Activated CD4-positive, alpha-beta memory T cell treated with anti-CD3 and anti-CD28 coated beads for 36 hours (primary cell): ENCODE results near the gene FMN1. TPM values are rescaled to one million over a fixed set of nuclear protein-coding genes. Genes with fewer than 3 reads are reported as not detected.

ENCODE experiments used
- CTCF ChIA-PET: fragments of 350-600 bp; sonication (Branson Sonifier 250); formaldehyde crosslinking; loops from one replicate; lab custom pipeline; 2021; ENCODE audit warnings: antibody characterized with exemption, inconsistent platforms; lab: Charles Lee
- POLR2A ChIA-PET: fragments of 350-600 bp; sonication (Branson Sonifier 250); formaldehyde crosslinking; loops from one replicate; lab custom pipeline; 2021; ENCODE audit warnings: antibody characterized with exemption; lab: Charles Lee
- DNase-seq: peaks from one replicate; pipeline ENCODE4 v3.0.0-alpha.2; 2020
- H3K27ac Mint-ChIP-seq: one replicate; pipeline ENCODE4 v1.8.0; 2021; ENCODE audit warnings: mixed read lengths
- H3K27me3 Mint-ChIP-seq: one replicate; pipeline ENCODE4 v1.8.0; 2021; ENCODE audit warnings: mixed read lengths
- H3K36me3 Mint-ChIP-seq: one replicate; pipeline ENCODE4 v1.8.0; 2021; ENCODE audit warnings: mixed read lengths
- H3K4me1 Mint-ChIP-seq: one replicate; pipeline ENCODE4 v1.8.0; 2021; ENCODE audit warnings: low read depth, mixed read lengths
- H3K4me3 Mint-ChIP-seq: one replicate; pipeline ENCODE4 v1.8.0; 2021; ENCODE audit warnings: mild to moderate bottlenecking, mixed read lengths
- H3K9me3 Mint-ChIP-seq: one replicate; pipeline ENCODE4 v1.8.0; 2021; ENCODE audit warnings: mixed read lengths
- intact Hi-C: fragments of 100-400 bp; cut with micrococcal nuclease; formaldehyde crosslinking; loops from one replicate; pipeline ENCODE4 v1.15.1; 2023
- total RNA-seq, 2 experiments: library from RNA; stranded (reverse); gene quantifications; one replicate each; pipeline ENCODE4 v1.2.3, GENCODE V29; 2021

Gene FMN1
- total RNA-seq, 2 experiments from 2014 or later: 0.05 TPM; not detected in 1

DNA sequence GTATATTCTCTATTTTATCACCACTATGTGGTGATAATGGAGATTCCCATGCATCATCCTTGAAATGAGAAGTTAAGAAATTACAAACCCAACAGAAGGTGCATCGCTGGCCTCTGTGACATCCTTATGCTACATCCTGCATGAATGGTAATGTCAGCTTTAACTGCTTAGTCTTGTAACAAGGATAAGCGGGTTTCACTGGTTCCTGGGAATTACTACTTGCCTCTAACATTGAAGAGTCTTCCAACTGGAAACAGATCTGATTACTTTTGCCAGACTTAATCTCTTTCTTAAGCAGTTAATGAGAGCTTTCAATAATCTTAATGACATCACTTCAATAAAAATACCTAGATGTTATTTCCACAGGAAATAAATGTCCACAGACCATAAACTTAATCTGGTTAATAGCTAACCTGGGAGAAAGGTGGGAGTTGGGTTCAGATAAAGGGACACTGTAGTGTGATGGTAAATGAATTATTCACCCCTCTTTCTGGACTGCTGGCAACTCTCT, 44.0 kb downstream of the FMN1 start:
- Mint-ChIP-seq H3K9me3 (no peaks in the 10 kb centered on the region), H3K27me3 (peaks cover 8% of the 10 kb centered on the region), H3K27ac (no peak overlapping the region), H3K4me1 (peaks cover 8% of the 10 kb centered on the region), H3K4me3 (no peak overlapping the region), H3K36me3 (no peaks in the 10 kb centered on the region)
- intact Hi-C loops: no loop called here
- no peak for DNase-seq
- ChIA-PET POLR2A (no interaction called here), CTCF (no interaction called here)

DNA sequence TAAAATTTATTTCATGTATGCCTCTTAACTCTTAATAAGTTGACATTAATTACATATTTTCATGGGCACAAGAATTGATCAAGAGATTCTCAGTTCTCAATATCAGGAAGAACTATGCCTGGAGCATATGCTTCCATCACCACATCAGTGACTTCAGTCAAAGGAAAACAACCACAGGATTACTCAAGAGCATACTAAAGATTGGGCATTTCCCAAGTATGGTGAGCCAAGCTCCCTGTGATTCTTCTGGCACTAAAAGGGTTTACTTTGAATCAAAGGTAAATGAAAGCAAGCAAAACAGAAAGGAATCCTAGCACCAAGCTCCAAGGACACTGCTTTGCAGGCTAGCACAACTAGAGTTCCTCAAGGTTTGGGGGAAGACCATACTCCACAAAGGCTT, 44.6 kb downstream of the FMN1 start:
- ChIA-PET POLR2A (no interaction called here), CTCF (no interaction called here)
- no peaks in the 10 kb centered on the region for H3K36me3 Mint-ChIP-seq
- H3K27me3 Mint-ChIP-seq: peaks cover 6% of the 10 kb centered on the region
- intact Hi-C loops: no loop called here
- H3K4me1 Mint-ChIP-seq: peaks cover 8% of the 10 kb centered on the region
- H3K27ac Mint-ChIP-seq: no peak overlapping the region
- H3K4me3 Mint-ChIP-seq: no peak overlapping the region
- no peaks in the 10 kb centered on the region for H3K9me3 Mint-ChIP-seq
- no peak for DNase-seq

DNA sequence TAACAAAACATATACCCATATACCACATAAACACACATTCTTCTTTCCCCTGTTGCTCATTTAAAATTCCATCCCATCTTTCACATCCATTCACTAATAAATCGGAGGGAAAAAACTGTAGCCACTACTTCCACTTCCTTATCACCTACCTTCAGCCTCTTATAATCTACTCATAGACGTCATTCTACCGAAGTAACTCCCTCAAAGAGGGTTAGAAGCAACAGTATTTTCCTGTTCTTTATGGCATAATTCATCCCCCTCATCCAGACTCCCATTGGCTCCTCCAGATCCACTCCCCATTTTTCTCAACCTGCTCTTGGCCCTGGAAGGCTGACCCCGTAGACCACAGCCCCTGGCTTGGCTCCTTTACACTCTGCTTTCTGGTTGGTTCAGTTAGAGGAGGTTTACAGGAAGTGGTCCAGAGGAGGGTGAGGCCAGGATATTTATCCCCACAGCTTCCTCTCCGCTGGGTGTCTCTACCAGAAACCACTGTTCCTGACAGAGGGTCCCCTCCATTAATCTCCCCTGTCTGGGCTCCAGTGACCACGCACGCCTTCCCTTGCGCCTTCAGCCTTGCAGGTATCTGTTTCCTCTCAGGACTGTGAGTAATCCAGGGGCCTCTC, 46.3 kb downstream of the FMN1 start:
- POLR2A ChIA-PET: no interaction called here

DNA sequence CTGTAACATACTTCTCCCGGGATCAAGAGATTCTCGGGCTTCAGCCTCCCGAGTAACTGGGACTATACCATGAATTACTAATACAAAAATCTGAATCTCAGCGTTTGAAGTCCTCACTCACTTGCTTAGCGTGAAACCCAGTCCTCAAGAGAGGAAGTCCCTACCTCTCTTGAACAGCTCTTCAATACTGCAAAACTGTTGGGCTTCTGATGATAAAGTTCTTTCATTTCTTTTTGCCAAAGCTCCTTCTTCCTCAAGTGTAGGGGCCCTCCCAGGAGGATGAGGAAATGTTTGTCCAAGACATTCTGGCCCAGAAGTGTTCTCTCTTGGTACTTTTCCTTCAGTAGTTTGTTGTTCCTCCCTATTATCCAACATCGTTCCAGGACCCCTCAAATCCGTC, 48.5 kb downstream of the FMN1 start:
- Mint-ChIP-seq H3K27me3 (peaks cover 5% of the 10 kb centered on the region), H3K4me1 (peaks cover 8% of the 10 kb centered on the region), H3K9me3 (no peaks in the 10 kb centered on the region), H3K36me3 (no peaks in the 10 kb centered on the region), H3K27ac (no peak overlapping the region), H3K4me3 (no peak overlapping the region)
- CTCF ChIA-PET: interaction anchor here (0.6 to 0.7 kb wide), 3 partner anchors 95 to 554 kb away, joined by 3 to 4 read pairs (median 4); no protein-coding TSS in a partner anchor
- DNase-seq: no peak
- intact Hi-C loops: no loop called here
- POLR2A ChIA-PET: no interaction called here

More for the DNA sequence above, 46.3 kb downstream of the FMN1 start:
- H3K4me3 Mint-ChIP-seq: no peak overlapping the region
- H3K36me3 Mint-ChIP-seq: no peaks in the 10 kb centered on the region
- DNase-seq: no peak
- peaks cover 8% of the 10 kb centered on the region for H3K4me1 Mint-ChIP-seq
- peaks cover 5% of the 10 kb centered on the region for H3K27me3 Mint-ChIP-seq
- intact Hi-C loops: no loop called here
- H3K27ac Mint-ChIP-seq: no peak overlapping the region
- CTCF ChIA-PET: no interaction called here
- no peaks in the 10 kb centered on the region for H3K9me3 Mint-ChIP-seq

DNA sequence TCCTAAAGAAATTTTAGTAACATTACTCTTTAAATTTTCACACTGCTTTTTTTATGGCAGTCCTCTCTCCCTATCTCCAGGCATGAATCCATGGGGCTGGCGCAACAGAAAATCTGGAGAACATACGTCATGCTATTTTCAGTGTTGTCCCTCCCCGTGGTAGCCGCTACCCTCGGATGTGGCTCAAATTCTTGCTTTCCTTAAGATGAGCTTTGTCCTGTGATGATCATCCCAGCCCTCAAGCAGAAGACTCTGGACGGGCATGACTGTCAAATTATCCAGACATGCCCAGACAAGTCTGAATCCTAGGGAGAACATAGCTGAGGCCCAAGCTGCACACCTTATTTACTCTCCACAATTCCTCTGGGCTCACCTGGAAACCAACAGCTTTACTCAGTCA, 49.1 kb downstream of the FMN1 start:
- DNase-seq: no peak
- Mint-ChIP-seq H3K36me3 (no peaks in the 10 kb centered on the region), H3K9me3 (no peaks in the 10 kb centered on the region), H3K4me1 (peaks cover 8% of the 10 kb centered on the region), H3K27ac (no peak overlapping the region), H3K27me3 (peaks cover 5% of the 10 kb centered on the region), H3K4me3 (no peak overlapping the region)
- ChIA-PET POLR2A (no interaction called here), CTCF (interaction anchor here (0.6 to 0.7 kb wide), 3 partner anchors 96 to 555 kb away, joined by 3 to 4 read pairs (median 4); no protein-coding TSS in a partner anchor)
- intact Hi-C loops: no loop called here

DNA sequence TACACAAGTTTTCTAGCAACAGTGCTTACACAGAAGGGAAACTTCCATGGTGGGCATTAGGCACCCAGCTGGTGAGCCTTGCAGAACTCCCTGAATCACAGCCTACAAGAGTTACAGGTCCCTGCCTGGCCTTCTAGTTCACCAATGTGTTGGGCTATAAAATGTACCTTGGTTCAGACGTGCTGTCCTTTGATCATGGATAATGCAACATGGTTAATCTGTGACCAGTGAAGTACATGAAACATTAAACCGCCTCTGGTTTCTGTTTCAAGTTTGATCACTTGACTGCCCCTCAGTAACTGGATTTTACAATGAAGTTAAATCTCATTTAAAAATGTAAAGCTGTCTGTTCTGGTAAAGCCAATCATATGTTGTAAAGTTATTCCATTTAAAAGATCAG, 51.8 kb downstream of the FMN1 start:
- Mint-ChIP-seq H3K9me3 (no peaks in the 10 kb centered on the region), H3K4me1 (no peaks in the 10 kb centered on the region), H3K36me3 (no peaks in the 10 kb centered on the region), H3K27me3 (peaks cover 5% of the 10 kb centered on the region), H3K4me3 (no peak overlapping the region), H3K27ac (no peak overlapping the region)
- CTCF ChIA-PET: no interaction called here
- DNase-seq: no peak
- POLR2A ChIA-PET: no interaction called here
- intact Hi-C loops: no loop called here

DNA sequence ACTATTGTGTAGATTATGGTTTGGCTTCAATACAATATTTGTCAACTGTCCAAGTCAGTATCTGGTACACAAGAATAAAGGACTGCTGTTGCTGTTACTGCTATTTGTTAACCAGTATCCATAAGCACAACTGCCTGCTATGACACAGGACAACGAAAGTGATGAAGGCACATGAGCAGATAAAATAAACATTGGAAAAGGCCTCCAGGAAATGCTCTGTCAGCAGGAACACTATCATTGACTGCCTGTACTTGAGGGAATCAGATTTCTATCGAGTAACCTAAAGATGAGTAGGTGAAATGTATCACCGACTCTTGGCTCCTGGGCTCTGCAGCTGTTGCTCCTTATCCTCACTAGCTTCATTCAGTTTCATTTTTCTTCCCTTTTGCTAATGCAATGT, 56.5 kb downstream of the FMN1 start:
- H3K36me3 Mint-ChIP-seq: no peaks in the 10 kb centered on the region
- H3K9me3 Mint-ChIP-seq: no peaks in the 10 kb centered on the region
- intact Hi-C loops: no loop called here
- no peak overlapping the region for H3K27ac Mint-ChIP-seq
- no peaks in the 10 kb centered on the region for H3K4me1 Mint-ChIP-seq
- no peak overlapping the region for H3K4me3 Mint-ChIP-seq
- POLR2A ChIA-PET: no interaction called here
- CTCF ChIA-PET: interaction anchor here (0.8 kb wide), 1 partner anchor 475 kb away, joined by 3 read pairs; no protein-coding TSS in a partner anchor
- DNase-seq: no peak
- no peaks in the 10 kb centered on the region for H3K27me3 Mint-ChIP-seq

DNA sequence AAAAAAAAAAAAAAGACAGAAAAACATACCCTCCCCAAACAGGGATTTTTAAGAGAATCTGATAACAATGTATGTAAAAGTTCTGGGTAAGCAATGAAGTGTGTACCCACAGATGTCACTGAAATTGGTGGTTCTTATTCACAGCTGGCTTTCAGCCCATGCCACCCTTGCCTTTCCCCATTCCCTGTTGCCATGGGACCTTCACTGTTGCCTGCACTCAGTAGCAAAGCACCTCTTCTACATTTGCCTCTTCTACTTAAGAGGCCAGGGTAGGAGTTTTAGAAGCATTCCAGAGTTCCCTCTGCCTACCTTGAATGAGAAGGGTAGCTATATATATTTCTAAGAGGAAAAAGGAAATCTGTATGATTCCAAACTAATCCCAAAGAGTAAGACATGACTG, 57.4 kb downstream of the FMN1 start:
- CTCF ChIA-PET: interaction anchor here (0.6 kb wide), 1 partner anchor 43 kb away, joined by 3 read pairs; no protein-coding TSS in a partner anchor
- H3K27me3 Mint-ChIP-seq: no peaks in the 10 kb centered on the region

DNA sequence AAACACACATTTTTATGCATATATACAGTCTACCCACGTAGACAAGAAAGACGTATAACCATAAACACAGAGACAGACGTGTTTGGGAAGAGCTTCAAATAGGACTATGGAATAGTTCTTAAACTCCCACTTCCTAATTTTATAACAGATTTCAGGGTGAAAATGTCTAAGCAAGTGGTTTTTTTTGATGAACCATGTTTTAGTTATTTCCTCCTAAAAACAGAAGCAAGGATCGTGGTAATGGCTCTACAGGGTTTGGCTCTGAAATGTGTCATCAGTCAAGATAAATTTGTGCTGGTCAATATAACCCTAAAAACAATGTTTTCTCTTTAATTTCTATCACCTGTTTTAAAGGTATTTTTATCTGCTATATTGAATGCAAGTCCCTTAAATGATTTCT, 58.2 kb downstream of the FMN1 start:
- POLR2A ChIA-PET: no interaction called here
- CTCF ChIA-PET: no interaction called here
- DNase-seq: no peak
- H3K36me3 Mint-ChIP-seq: no peaks in the 10 kb centered on the region
- no peaks in the 10 kb centered on the region for H3K9me3 Mint-ChIP-seq
- H3K4me1 Mint-ChIP-seq: no peaks in the 10 kb centered on the region
- no peak overlapping the region for H3K27ac Mint-ChIP-seq
- intact Hi-C loops: no loop called here
- H3K4me3 Mint-ChIP-seq: no peak overlapping the region
- H3K27me3 Mint-ChIP-seq: no peaks in the 10 kb centered on the region

More for the DNA sequence above, 57.4 kb downstream of the FMN1 start:
- no peaks in the 10 kb centered on the region for H3K4me1 Mint-ChIP-seq
- DNase-seq: no peak
- H3K36me3 Mint-ChIP-seq: no peaks in the 10 kb centered on the region
- no peak overlapping the region for H3K4me3 Mint-ChIP-seq
- H3K9me3 Mint-ChIP-seq: no peaks in the 10 kb centered on the region
- POLR2A ChIA-PET: no interaction called here
- no peak overlapping the region for H3K27ac Mint-ChIP-seq
- intact Hi-C loops: no loop called here

DNA sequence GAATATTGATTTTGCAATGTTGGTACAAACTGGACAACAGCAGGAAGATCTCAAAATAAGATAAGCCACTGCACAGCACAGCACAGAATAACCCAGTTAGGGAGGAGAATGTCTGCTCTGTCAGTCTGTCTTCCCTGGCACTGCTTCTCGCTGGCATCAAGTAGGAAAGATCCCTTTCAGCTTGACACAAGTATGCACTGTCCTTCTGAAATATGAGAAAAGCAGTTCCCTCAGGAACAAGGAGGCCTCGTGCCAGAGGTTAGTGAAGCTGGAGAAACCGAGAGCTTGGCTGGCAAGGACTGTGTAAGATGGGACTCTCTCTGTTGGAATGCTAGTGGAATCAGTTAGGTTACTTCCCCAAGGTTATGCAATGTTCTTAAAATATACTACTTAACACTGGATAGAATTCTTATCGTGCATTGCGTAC, 59.1 kb downstream of the FMN1 start:
- CTCF ChIA-PET: no interaction called here
- no peak overlapping the region for H3K4me3 Mint-ChIP-seq

DNA sequence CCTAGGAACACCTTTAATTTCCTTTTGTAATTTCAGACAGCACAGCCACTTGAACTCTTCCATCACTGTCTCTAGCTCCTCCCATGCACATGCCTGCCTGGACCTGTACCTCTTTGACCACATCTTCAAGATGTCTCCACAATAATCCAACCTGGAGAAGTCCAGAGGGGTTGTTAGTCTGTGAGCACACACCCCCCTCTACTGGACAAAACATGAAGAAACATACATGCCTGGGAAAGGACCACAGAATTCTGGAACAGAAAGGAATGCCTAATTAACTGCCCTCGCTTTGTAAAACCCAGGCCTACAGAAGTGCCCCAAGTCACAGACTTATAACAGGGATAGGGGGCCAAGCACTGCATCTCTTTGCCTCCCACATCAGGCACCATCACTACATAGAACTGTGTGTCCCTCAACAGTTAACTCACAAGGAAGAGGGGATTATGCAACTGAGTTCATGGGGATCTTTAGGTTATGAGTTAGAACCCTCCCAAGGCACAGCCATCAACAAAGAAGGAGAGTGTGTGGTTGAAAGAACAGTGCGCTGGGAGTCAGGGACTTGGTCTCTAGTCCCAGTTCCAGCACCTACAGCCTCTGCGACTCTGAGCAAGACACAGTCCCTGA, 61.7 kb downstream of the FMN1 start:
- H3K27me3 Mint-ChIP-seq: no peaks in the 10 kb centered on the region
- H3K36me3 Mint-ChIP-seq: no peaks in the 10 kb centered on the region
- H3K27ac Mint-ChIP-seq: no peak overlapping the region
- no peak overlapping the region for H3K4me3 Mint-ChIP-seq
- DNase-seq: no peak
- no peaks in the 10 kb centered on the region for H3K4me1 Mint-ChIP-seq
- CTCF ChIA-PET: interaction anchor here (0.7 to 3.8 kb wide), 12 partner anchors 9 to 470 kb away, joined by 3 to 29 read pairs (median 4); no protein-coding TSS in a partner anchor
- H3K9me3 Mint-ChIP-seq: no peaks in the 10 kb centered on the region
- POLR2A ChIA-PET: no interaction called here
- intact Hi-C loops: loop anchor here (2.0 kb wide), 1 partner anchor 46 kb away; no protein-coding TSS in a partner anchor

More for the DNA sequence above, 59.1 kb downstream of the FMN1 start:
- H3K27ac Mint-ChIP-seq: no peak overlapping the region
- intact Hi-C loops: no loop called here
- no peaks in the 10 kb centered on the region for H3K27me3 Mint-ChIP-seq
- H3K4me1 Mint-ChIP-seq: no peaks in the 10 kb centered on the region
- no peaks in the 10 kb centered on the region for H3K36me3 Mint-ChIP-seq
- no peak for DNase-seq
- POLR2A ChIA-PET: no interaction called here
- no peaks in the 10 kb centered on the region for H3K9me3 Mint-ChIP-seq

DNA sequence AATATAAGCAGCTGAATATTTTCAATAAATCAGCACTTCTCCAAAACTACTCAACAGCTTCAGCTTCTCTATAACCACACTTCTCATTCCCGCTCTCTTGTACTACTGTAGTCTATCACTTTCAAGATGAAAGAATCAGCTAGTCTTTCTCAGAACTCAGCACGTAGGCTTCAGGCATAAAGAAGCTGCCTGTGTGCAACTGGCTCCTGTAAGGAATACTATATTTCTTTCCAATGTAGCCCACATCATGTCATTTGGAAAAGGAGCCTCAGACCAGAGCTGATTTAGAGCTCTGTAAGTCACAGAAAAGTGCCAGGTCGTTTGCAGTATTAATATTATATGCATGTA, 62.3 kb downstream of the FMN1 start:
- intact Hi-C loops: loop anchor here (2.0 kb wide), 1 partner anchor 45 kb away; no protein-coding TSS in a partner anchor
- Mint-ChIP-seq H3K27ac (no peak overlapping the region), H3K4me1 (peaks cover 1% of the 10 kb centered on the region), H3K27me3 (no peaks in the 10 kb centered on the region), H3K9me3 (no peaks in the 10 kb centered on the region), H3K4me3 (no peak overlapping the region), H3K36me3 (no peaks in the 10 kb centered on the region)
- CTCF ChIA-PET: interaction anchor here (0.7 to 3.8 kb wide), 11 partner anchors 9 to 470 kb away, joined by 3 to 29 read pairs (median 5); no protein-coding TSS in a partner anchor
- no peak for DNase-seq
- POLR2A ChIA-PET: no interaction called here
